HepG2 (cell line): ENCODE measurements around the gene PEX14. TPM values are rescaled to one million over a fixed set of nuclear protein-coding genes. Genes with fewer than 3 reads are reported as not detected.

Source experiments
- GATAD2A ChIP-seq: IDR thresholded peaks from 2 replicates; pipeline ENCODE4 v1.6.1; 2016
- KDM5B ChIP-seq: sonication (generic); formaldehyde crosslinking; IDR thresholded peaks from 2 replicates; pipeline ENCODE4 v1.4.0; 2020; ENCODE audit warnings: missing genetic modification reagents, mild to moderate bottlenecking, borderline replicate concordance
- KLF15 ChIP-seq: sonication (generic); formaldehyde crosslinking; IDR thresholded peaks from 2 replicates; pipeline ENCODE4 v1.8.1; 2023; ENCODE audit warnings: borderline replicate concordance, mild to moderate bottlenecking, inconsistent platforms, missing genetic modification reagents, mixed read lengths
- KMT2A ChIP-seq: sonication (generic); formaldehyde crosslinking; IDR thresholded peaks from 2 replicates; pipeline ENCODE4 v1.4.0; 2020; ENCODE audit warnings: missing genetic modification reagents
- LCORL ChIP-seq, 2 experiments: fragments of 450-650 bp in 1 of 2; sonication (generic) in 1 of 2; formaldehyde crosslinking in 1 of 2; IDR thresholded peaks; 2 replicates each; pipeline versions ENCODE4 v1.5.0 to v1.6.1; 2017 to 2020; ENCODE audit warnings: antibody characterized with exemption in 1 of 2, missing genetic modification reagents in 1 of 2
- NCOR1 ChIP-seq: fragments of 200-600 bp; sonication (generic); IDR thresholded peaks from 2 replicates; pipeline ENCODE4 v1.7.0; 2017; ENCODE audit warnings: antibody characterized with exemption, low read length, borderline replicate concordance
- PRDM4 ChIP-seq: sonication (generic); formaldehyde crosslinking; IDR thresholded peaks from 2 replicates; pipeline ENCODE4 v1.9.0; 2021; ENCODE audit warnings: missing genetic modification reagents, borderline replicate concordance
- RARA ChIP-seq: IDR thresholded peaks from 2 replicates; pipeline ENCODE4 v1.6.1; 2016; ENCODE audit warnings: missing genetic modification reagents, missing compliant biosample characterization
- SOX13 ChIP-seq, 3 experiments: fragments of 450-650 bp in 1 of 3; sonication (generic) in 1 of 3; formaldehyde crosslinking in 1 of 3; IDR thresholded peaks in 2 of 3; conservative IDR thresholded peaks in 1 of 3; 2 replicates each; pipeline versions ENCODE4 v1.5.0 to v1.6.1; 2016 to 2020; ENCODE audit warnings: antibody characterized with exemption in 1 of 3, mild to moderate bottlenecking in 1 of 3, missing compliant biosample characterization in 1 of 3, missing genetic modification reagents in 1 of 3, moderate library complexity in 1 of 3
- ZBTB38 ChIP-seq: sonication (generic); formaldehyde crosslinking; IDR thresholded peaks from 2 replicates; pipeline ENCODE4 v1.5.1; 2020; ENCODE audit warnings: mild to moderate bottlenecking, missing genetic modification reagents
- ZBTB39 ChIP-seq: sonication (generic); formaldehyde crosslinking; IDR thresholded peaks from 2 replicates; pipeline ENCODE4 v1.5.0; 2020; ENCODE audit warnings: missing genetic modification reagents
- ZFY ChIP-seq: sonication (generic); formaldehyde crosslinking; IDR thresholded peaks from 2 replicates; pipeline ENCODE4 v1.4.0; 2020; ENCODE audit warnings: missing genetic modification reagents
- ZMYM2 ChIP-seq: sonication (generic); formaldehyde crosslinking; IDR thresholded peaks from 2 replicates; pipeline ENCODE4 v1.8.0; 2022; ENCODE audit warnings: mild to moderate bottlenecking, missing genetic modification reagents
- ZNF143 ChIP-seq: sonication (generic); formaldehyde crosslinking; IDR thresholded peaks from 2 replicates; pipeline ENCODE4 v1.4.0; 2020; ENCODE audit warnings: missing genetic modification reagents
- ZNF563 ChIP-seq: sonication (generic); formaldehyde crosslinking; IDR thresholded peaks from 2 replicates; pipeline ENCODE4 v1.8.0; 2022; ENCODE audit warnings: mild to moderate bottlenecking, moderate library complexity, missing genetic modification reagents
- ZNF567 ChIP-seq: sonication (generic); formaldehyde crosslinking; IDR thresholded peaks from 2 replicates; pipeline ENCODE4 v1.8.1; 2023; ENCODE audit warnings: mild to moderate bottlenecking, missing genetic modification reagents, borderline replicate concordance
- ZNF687 ChIP-seq: sonication (generic); formaldehyde crosslinking; IDR thresholded peaks from 2 replicates; pipeline ENCODE4 v1.5.1; 2020; ENCODE audit warnings: mild to moderate bottlenecking, missing genetic modification reagents, moderate library complexity
- ZNF782 ChIP-seq: sonication (generic); formaldehyde crosslinking; IDR thresholded peaks from 2 replicates; pipeline ENCODE4 v1.4.0; 2020; ENCODE audit warnings: missing genetic modification reagents, mild to moderate bottlenecking, borderline replicate concordance
- ZSCAN25 ChIP-seq: sonication (generic); formaldehyde crosslinking; IDR thresholded peaks from 2 replicates; pipeline ENCODE4 v1.8.0; 2022; ENCODE audit warnings: mild to moderate bottlenecking, missing genetic modification reagents
- polyA plus RNA-seq, 8 experiments: library from polyadenylated mRNA; depleted of rRNA in 3 of 8; stranded (reverse) in 7 of 8; unstranded in 1 of 8; fragments of >200 nt; fragmentation: Illumina TruSeq in 4 of 8; extraction: Trizol in 4 of 8; gene quantifications; 2 replicates each; pipeline versions ENCODE4 v1.2.1 to v1.2.3, GENCODE V29; 2011 to 2016; ENCODE audit warnings: low read depth in 4 of 8, missing spikeins in 1 of 8, mixed read lengths in 1 of 8; ENCODE audit not compliant: insufficient read depth in 1 of 8
- total RNA-seq, 5 experiments: library from RNA; depleted of rRNA; stranded (reverse); fragments of >200 nt; fragmentation: Illumina TruSeq; extraction: Trizol; gene quantifications; 2 replicates each; pipeline ENCODE4 v1.2.3, GENCODE V29; 2016; ENCODE audit warnings: low read depth in 1 of 5

PEX14 gene
- total and polyA plus RNA-seq, 2 of the 13 experiments (the other 11 are each of a cell fraction or from before 2014, with no cell fraction given), result 6.5 to 9.9 TPM

DNA sequence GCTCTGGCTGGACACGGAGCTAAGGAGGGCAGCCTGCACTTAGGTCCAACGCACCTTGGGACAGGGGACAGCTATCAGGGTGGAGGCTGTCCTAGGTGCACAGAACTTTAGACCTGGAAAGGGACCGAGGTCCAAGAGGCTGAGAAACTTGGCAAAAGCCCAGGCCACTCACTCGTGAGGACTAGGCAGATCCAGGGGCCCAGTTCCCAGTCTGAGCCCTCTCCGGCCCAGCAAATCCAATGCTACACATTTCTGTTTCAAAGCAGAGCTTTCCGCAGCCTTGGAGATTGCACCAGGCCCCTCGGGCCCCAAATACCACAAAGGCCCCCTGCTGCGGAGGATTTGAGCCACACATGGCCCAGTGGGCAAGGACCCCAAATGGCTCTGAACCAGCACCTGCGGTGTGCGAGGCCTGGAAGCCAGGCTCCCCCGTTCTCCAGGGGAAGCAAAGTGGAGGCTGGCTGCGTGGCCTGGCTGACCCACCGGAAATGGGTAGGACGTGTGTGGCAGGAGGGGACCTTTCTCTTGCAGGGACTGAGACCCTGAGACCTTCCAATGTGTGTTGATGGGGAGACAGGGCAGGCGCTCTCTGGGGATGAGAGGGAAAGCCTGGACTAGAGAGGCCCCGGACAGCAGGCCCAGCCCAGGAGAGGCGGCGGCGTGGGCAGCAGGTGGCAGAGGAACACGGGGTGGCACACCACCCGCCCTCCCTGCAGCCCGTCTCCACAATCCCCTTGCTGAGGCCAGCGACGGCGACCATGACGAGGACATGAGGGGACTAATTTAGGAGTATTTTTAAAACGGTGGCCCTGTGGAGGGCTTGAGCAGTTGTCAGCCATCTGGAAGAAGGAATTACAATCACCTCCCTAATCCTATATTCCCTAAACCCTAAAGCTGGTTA, 203.0 kb downstream of the PEX14 start (continued):
- TF ChIP-seq NCOR1 (peak; percentile 68; the same call in 1 of the 2 replicates), ZNF567 (no peak), LCORL (IDR thresholded peaks at IDR 0.05) (no peak), LCORL (CRISPR knock-in tag; IDR thresholded peaks at IDR 0.05) (peak; percentile 65; the same call in 1 of the 2 replicates), SOX13 (IDR thresholded peaks at IDR 0.05) (no peak), SOX13 (CRISPR knock-in tag; conservative IDR thresholded peaks at IDR 0.05 in 1 of 2, IDR thresholded peaks at IDR 0.05 in 1 of 2) (0 out of 4 replicates have a peak, but pooled peaks of 1 of the 2 experiments have one; percentile 5), ZNF687 (CRISPR knock-in tag) (peak; percentile 89), RARA (peak; percentile 20; the same call in 1 of the 2 replicates), ZFY (peak; percentile 58), ZNF563 (CRISPR knock-in tag) (peak; percentile 70), PRDM4 (CRISPR knock-in tag) (no peak), GATAD2A (peak; percentile 45), ZSCAN25 (CRISPR knock-in tag) (0 out of 2 replicates have a peak, but pooled peaks have one; percentile 26), ZBTB38 (CRISPR knock-in tag) (no peak; the same call in 1 of the 2 replicates), KMT2A (CRISPR knock-in tag) (0 out of 2 replicates have a peak, but pooled peaks have one; percentile 17), ZBTB39 (CRISPR knock-in tag) (0 out of 2 replicates have a peak, but pooled peaks have one; percentile 9), ZMYM2 (CRISPR knock-in tag) (peak; percentile 41; the same call in 1 of the 2 replicates), KLF15 (no peak), ZNF143 (no peak), ZNF782 (no peak; the same call in 1 of the 2 replicates), KDM5B (CRISPR knock-in tag) (0 out of 2 replicates have a peak, but pooled peaks have one; percentile 45)
